Effector memory CD8-positive, alpha-beta T cell (primary cell): Measurements from ENCODE around the gene ACER1.

Experiments used
- ATAC-seq: fragments of 150-1000 bp; cut with Tn5 transposase; replicated peaks from 2 replicates; pipeline ENCODE4 v1.10.0; 2021; ENCODE audit warnings: mild to moderate bottlenecking, moderate library complexity
- DNase-seq, 3 experiments: peaks; one replicate each; pipeline ENCODE4 v3.0.0; 2021
- H3K27ac Mint-ChIP-seq, 2 donors: one replicate each; pipeline ENCODE4 v1.8.0; 2022; ENCODE audit warnings: mild to moderate bottlenecking in 2 of 2, mixed read lengths in 2 of 2, moderate library complexity in 2 of 2
- H3K27me3 Mint-ChIP-seq, 2 donors: one replicate each; pipeline ENCODE4 v1.8.0; 2022; ENCODE audit warnings: mixed read lengths in 2 of 2
- H3K36me3 Mint-ChIP-seq: one replicate; pipeline ENCODE4 v1.8.0; 2022; ENCODE audit warnings: mild to moderate bottlenecking, moderate library complexity, mixed read lengths; ENCODE audit not compliant: insufficient read depth
- H3K4me1 Mint-ChIP-seq, 2 donors: one replicate each; pipeline ENCODE4 v1.8.0; 2022; ENCODE audit warnings: low read depth in 2 of 2, mixed read lengths in 2 of 2
- H3K4me3 Mint-ChIP-seq, 2 donors: one replicate each; pipeline ENCODE4 v1.8.0; 2022; ENCODE audit warnings: mild to moderate bottlenecking in 2 of 2, mixed read lengths in 2 of 2, moderate library complexity in 2 of 2
- H3K9me3 Mint-ChIP-seq, 2 donors: one replicate each; pipeline ENCODE4 v1.8.0; 2022; ENCODE audit warnings: mixed read lengths in 2 of 2
- total RNA-seq, 9 experiments: gene quantifications; one replicate each; lab custom pipeline; 2026; lab: John Stamatoyannopoulos, UW

Gene ACER1, protein sequence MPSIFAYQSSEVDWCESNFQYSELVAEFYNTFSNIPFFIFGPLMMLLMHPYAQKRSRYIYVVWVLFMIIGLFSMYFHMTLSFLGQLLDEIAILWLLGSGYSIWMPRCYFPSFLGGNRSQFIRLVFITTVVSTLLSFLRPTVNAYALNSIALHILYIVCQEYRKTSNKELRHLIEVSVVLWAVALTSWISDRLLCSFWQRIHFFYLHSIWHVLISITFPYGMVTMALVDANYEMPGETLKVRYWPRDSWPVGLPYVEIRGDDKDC
- 0 to 1.9 (median 0.28) reads per million in 9 experiments for total RNA-seq

DNA sequence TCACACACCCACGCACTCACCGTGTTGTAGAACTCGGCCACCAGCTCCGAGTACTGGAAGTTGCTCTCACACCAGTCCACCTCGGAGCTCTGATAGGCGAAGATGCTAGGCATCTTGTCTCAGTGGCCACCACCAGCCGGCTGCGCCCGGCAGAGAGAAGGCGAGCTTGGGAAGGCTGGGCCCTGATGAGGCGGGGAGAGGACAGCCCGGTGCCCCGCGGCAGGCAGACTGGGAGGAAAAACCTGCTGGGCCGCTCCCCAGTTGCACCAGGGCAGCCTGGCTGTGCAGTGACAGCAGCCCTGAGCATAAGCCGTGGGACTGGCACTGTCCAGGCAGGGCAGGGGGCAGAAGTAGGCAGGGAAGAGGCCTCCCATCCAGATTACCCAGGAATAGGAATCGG is at the start of gene ACER1:
TSS of gene ACER1 (minus strand) at position 174 of the 400 bp plus-strand sequence. CDS start at position 113, 61 bp downstream.
- H3K9me3 Mint-ChIP-seq, result no peaks in the 10 kb centered on the region
- no peak for ATAC-seq
- no peak for DNase-seq

DNA sequence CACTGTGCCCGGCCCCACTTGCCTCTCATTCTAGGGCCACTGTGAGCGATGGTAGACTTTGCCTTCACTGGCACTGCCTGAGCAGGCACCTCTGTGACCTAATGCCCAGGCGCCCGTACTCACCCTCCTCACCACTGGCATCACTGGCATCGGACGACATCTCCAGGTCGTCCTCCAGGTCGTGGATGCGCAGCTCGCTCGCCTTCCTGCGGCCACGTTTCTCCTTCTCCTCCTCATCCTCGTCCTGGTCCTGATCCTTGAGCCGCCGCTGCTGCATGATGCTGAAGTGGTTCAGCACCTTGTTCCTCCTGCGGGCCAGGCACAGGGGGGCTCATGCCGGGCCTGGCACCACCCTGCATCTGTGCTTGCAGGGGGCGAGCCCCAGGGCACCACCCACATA is 49.8 kb upstream of the ACER1 start:
- Mint-ChIP-seq H3K4me1 (peaks cover 0 to under 1% of the 10 kb centered on the region in 2 donors), H3K4me3 (no peak overlapping the region), H3K36me3 (peaks cover 94% of the 10 kb centered on the region), H3K27ac (no peak overlapping the region), H3K9me3 (no peaks in the 10 kb centered on the region), H3K27me3 (no peaks in the 10 kb centered on the region)
- no peak for ATAC-seq
- no peak for DNase-seq

More for the DNA sequence above, at the start of gene ACER1:
- Mint-ChIP-seq H3K4me1 (no peaks in the 10 kb centered on the region), H3K4me3 (no peak within 1 kb of the TSS), H3K27ac (no peak within 1 kb of the TSS), H3K36me3 (no peaks in the 10 kb centered on the region), H3K27me3 (no peaks in the 10 kb centered on the region)

DNA sequence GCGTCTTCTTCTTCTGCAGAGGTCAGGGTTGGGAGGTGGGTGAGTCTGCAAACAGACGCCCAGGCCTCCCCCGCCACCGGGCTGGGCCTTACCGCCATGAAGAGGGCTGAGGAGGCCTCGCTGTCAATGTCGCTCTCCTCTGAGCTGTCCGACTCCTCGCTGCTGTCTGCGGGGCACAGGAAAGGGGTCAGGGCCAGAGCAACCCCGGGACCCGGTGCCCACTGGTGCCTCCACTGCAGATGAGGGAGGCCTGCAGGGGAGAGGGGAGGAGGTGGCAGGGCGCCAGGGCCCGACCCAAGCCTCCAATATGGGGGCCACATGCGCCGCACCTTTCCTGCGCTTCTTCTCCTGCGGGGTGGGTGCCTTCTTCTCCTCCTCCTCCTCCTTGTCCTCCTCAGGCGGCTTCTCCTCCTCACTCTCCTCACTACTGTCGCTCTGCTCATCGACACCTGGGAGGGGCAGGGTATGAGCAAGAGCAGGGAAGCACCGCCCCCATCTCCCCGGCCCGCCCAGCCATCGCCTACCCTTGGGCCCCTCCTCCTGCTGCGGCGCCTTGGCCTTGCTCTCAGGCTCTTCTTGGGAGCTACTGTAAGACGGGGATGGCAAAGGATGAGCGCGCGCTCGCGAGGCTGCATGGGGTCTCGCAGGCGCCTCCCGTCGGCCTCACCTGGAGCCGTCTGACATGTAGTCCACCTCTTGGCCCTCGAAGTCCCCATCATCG is 47.8 kb upstream of the ACER1 start:
- ATAC-seq, result no peak
- peaks cover 78% of the 10 kb centered on the region for H3K36me3 Mint-ChIP-seq

DNA sequence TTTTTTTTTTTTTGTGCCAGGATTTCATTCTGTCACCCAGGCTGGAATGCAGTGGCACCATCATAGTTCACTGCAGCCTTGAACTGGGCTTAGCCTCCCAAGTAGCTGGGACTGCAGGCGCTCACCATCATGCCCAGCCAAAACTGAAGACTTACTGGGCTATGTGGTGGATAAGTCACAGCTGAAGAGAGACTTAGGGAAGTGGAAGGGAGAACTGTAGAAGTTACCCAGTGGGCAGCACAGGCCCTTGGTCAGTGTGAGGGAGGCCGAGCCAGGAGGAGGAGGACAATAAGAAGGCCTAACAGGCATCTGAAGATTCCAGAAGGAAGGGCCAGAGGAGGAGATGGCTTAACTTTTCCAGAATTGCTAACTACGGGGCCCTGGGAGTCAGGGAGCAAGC is 46.3 kb upstream of the ACER1 start:
- Mint-ChIP-seq H3K27me3 (no peaks in the 10 kb centered on the region), H3K36me3 (peaks cover 72% of the 10 kb centered on the region), H3K9me3 (no peaks in the 10 kb centered on the region), H3K27ac (no peak overlapping the region), H3K4me3 (no peak overlapping the region), H3K4me1 (no peaks in the 10 kb centered on the region)
- DNase-seq (no peak), ATAC-seq (no peak)

More for the DNA sequence above, 47.8 kb upstream of the ACER1 start:
- H3K4me3 Mint-ChIP-seq, result no peak overlapping the region
- H3K27me3 Mint-ChIP-seq, result no peaks in the 10 kb centered on the region
- no peak for DNase-seq
- no peaks in the 10 kb centered on the region for H3K9me3 Mint-ChIP-seq
- H3K27ac Mint-ChIP-seq, result peak overlapping the region in 1 of 2 donors; percentile 80
- no peaks in the 10 kb centered on the region for H3K4me1 Mint-ChIP-seq

DNA sequence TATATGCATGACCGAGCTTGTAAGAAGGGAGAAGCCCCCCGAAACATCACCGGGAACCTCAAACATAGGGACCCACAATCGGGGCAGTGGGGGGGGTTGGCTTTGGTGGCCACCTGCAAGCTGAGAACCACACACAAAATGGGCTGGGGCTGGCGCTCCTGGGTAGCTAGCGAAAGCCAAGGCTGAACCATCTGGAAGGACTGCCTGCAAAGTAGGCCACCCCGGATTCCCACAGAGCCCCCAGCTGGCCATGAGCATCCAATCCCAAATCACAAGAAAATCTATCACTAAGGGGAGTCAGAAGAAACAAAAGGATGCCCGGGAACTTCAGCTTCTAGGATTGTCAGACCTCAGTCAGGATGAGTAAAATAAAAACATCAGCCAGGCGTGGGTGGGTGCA is 45.1 kb upstream of the ACER1 start:
- no peak for ATAC-seq
- DNase-seq, result no peak
- no peaks in the 10 kb centered on the region for H3K27me3 Mint-ChIP-seq

DNA sequence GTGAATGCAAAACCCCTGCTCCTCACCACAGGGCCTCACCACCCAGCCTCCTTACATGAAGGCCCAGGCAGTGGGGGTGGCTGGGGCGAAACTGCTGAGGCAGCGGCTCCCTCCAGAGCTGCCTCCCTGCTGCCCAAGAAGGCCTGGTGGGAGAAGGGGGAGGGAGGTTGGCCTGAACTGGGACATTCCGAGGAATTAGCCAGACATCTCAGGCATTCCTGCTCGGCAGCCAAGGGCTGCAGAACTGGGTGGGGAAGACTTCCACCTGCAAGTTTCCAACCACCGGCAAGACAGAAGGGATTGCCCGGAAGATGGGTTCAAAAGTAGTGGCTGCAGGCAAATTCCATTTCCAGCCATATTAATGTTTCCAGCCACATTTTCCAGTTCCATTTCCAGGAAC is 44.6 kb upstream of the ACER1 start:
- no peak for ATAC-seq
- Mint-ChIP-seq H3K4me1 (peaks cover 4 to 6% of the 10 kb centered on the region in 2 donors), H3K9me3 (no peaks in the 10 kb centered on the region), H3K27ac (peak overlapping the region in 1 of 2 donors; percentile 77), H3K27me3 (no peaks in the 10 kb centered on the region), H3K36me3 (peaks cover 66% of the 10 kb centered on the region), H3K4me3 (no peak overlapping the region)
- no peak for DNase-seq

More for the DNA sequence above, 45.1 kb upstream of the ACER1 start:
- Mint-ChIP-seq H3K9me3 (no peaks in the 10 kb centered on the region), H3K27ac (peak overlapping the region in 1 of 2 donors; percentile 77), H3K36me3 (peaks cover 67% of the 10 kb centered on the region), H3K4me3 (no peak overlapping the region), H3K4me1 (peaks cover 4% of the 10 kb centered on the region in 2 donors)

DNA sequence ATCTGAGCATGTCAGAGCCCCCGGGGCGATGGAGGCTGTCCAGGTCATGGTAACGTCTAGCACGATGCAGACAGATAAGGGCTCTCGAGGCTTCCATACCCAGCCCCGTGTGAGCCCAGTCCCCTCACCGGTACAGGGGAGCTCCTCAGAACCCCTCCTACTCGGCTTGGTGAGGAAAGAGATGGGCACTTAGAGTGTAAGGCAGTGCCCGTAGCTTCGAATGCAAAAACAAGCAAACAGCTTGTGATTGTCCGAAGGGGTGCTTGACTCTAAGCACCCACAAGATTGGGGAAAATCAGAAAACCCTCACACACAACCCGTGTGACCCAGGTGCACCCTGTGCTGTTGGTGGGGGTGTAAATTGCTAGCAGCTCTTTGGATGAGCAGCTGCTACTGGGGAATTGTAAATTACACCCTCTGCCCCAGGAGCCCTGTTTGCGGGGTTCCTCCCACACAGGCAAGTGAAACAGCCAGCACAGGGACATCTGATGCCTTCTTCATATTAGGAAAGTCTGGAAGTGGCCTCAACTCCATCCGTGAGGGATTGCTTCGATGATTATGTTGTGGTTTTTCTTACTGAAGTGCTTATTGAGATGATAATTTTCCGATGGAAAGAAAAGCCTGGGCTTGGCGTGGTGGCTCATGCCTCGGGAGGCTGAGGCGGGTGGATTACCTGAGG is 43.2 kb upstream of the ACER1 start:
- Mint-ChIP-seq H3K27ac (peak overlapping the region in 1 of 2 donors; percentile 26), H3K4me1 (peaks cover 8 to 10% of the 10 kb centered on the region in 2 donors), H3K36me3 (peaks cover 63% of the 10 kb centered on the region), H3K4me3 (no peak overlapping the region), H3K9me3 (no peaks in the 10 kb centered on the region), H3K27me3 (no peaks in the 10 kb centered on the region)
- no peak for DNase-seq
- ATAC-seq, result no peak

DNA sequence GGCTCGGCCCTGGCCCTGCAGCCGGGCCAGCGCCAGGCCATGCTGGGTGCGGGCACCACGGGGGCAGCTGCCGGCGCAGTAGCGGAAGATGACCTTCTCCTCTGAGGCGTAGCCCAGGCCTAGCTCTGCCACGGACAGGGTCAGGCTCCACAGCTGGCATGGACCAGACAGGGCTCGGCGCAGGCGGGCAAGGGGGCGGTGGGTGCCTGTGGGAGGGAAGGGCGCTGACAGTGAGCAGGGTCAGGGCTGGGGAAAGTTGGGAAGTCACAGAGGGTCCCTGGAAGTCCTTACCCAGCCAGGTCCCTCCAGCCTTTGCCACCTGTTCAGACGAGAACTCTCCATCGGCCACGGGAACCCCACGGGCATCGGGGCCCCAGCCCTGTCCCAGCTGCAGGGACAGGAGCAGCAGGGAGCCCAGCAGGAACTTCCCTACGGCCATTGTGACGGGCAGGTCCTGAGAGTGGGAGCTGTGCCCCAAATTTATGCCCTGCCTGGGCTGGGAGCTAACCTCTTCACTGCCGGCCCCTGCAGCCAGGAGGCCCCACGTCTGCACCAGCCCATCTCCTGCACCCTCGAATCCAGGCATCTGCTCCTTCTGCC is 42.1 kb upstream of the ACER1 start, which contains the start of gene PSPN:
TSS of gene PSPN (minus strand) at position 523 of the 600 bp plus-strand sequence. CDS start at position 439, 84 bp downstream.
- Mint-ChIP-seq H3K9me3 (no peaks in the 10 kb centered on the region), H3K27ac (peak within 1 kb of the TSS in 1 of 2 donors; percentile 26), H3K27me3 (no peaks in the 10 kb centered on the region), H3K4me1 (peaks cover 10% of the 10 kb centered on the region in 2 donors), H3K36me3 (peaks cover 51% of the 10 kb centered on the region), H3K4me3 (peak within 1 kb of the TSS in 1 of 2 donors; percentile 19)
- no peak for ATAC-seq
- no peak for DNase-seq

DNA sequence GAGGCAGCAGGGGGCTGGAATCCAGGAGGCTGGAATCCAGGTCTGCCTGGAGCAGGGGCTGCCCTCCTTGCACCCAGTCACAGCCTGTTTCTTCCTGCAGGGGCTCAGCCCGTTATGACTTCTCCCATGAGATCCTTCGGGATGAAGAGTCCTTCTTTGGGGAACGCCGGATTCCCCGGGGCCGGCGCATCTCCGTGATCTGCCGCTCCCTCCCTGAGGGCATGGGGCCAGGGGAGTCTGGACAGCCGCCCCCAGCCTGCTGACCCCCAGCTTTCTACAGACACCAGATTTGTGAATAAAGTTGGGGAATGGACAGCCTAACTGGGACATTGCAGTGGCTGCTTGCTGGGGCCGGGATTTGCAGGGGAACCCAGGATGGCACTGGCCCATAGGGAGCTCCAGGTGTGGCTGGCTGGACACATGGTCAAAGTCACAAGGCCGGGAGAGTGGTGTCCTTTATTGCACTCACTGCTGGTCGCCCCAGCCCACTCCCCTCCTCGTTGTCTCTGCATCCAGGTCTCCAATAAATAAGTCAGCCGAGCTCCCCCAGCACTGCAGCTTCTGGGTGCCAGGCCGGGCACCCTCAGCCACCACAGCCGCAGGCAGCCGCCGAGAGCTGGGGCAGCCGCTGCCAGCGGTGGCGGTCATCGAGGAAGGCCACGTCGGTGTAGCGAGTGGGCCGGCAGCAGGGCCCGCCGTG is 41.4 kb upstream of the ACER1 start:
- no peak overlapping the region for H3K27ac Mint-ChIP-seq
- H3K4me1 Mint-ChIP-seq, result peaks cover 10 to 11% of the 10 kb centered on the region in 2 donors
- H3K4me3 Mint-ChIP-seq, result peak overlapping the region in 1 of 2 donors; percentile 19
- H3K36me3 Mint-ChIP-seq, result peaks cover 45% of the 10 kb centered on the region
- ATAC-seq, result no peak
- H3K9me3 Mint-ChIP-seq, result no peaks in the 10 kb centered on the region
- H3K27me3 Mint-ChIP-seq, result no peaks in the 10 kb centered on the region
- DNase-seq, result no peak

DNA sequence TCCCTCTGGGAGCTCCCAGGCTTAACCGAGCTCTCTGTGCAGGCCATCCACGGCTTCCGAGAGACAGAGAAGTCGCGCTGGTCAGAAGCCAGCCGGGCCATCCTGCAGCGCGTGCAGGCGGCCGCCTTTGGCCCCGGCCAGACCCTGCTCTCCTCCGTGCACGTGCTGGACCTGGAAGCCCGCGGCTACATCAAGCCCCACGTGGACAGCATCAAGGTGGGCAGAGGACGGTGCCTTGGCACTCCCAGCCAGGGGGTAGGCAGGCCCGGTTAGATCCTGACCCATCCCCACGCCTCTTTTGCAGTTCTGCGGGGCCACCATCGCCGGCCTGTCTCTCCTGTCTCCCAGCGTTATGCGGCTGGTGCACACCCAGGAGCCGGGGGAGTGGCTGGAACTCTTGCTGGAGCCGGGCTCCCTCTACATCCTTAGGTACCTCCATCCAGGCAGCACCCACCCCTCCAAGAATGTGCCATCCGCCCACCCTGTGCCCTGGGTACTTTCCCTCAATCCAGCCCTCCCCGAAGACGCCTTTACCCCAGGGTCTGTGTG is 40.8 kb upstream of the ACER1 start:
- DNase-seq, result no peak
- H3K36me3 Mint-ChIP-seq, result peaks cover 39% of the 10 kb centered on the region
- H3K27ac Mint-ChIP-seq, result peak overlapping the region in 1 of 2 donors; percentile 88
- H3K9me3 Mint-ChIP-seq, result no peaks in the 10 kb centered on the region
- peaks cover 10 to 13% of the 10 kb centered on the region in 2 donors for H3K4me1 Mint-ChIP-seq
- H3K27me3 Mint-ChIP-seq, result no peaks in the 10 kb centered on the region
- no peak for ATAC-seq
- peak overlapping the region; percentile 93 to 94 for H3K4me3 Mint-ChIP-seq

DNA sequence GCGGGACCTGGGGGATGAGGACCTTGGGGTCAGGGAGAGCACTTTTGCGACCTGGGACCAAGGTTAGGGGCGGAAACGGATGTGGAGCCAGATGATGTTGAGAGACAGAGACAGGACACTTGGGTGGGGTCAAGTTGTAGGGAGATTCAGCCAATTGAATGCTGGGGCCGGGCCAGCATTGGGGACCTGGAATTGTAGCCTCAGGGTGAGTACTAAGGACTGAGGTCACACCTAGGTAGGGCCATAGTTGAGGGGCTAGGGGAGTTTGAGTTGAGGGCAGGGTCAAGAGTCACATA is 40.3 kb upstream of the ACER1 start:
- DNase-seq (no peak), ATAC-seq (no peak)
- Mint-ChIP-seq H3K4me1 (peaks cover 10 to 13% of the 10 kb centered on the region in 2 donors), H3K36me3 (peaks cover 34% of the 10 kb centered on the region), H3K27ac (peak overlapping the region in 1 of 2 donors; percentile 88), H3K4me3 (peak overlapping the region; percentile 93 to 94), H3K27me3 (no peaks in the 10 kb centered on the region), H3K9me3 (no peaks in the 10 kb centered on the region)

DNA sequence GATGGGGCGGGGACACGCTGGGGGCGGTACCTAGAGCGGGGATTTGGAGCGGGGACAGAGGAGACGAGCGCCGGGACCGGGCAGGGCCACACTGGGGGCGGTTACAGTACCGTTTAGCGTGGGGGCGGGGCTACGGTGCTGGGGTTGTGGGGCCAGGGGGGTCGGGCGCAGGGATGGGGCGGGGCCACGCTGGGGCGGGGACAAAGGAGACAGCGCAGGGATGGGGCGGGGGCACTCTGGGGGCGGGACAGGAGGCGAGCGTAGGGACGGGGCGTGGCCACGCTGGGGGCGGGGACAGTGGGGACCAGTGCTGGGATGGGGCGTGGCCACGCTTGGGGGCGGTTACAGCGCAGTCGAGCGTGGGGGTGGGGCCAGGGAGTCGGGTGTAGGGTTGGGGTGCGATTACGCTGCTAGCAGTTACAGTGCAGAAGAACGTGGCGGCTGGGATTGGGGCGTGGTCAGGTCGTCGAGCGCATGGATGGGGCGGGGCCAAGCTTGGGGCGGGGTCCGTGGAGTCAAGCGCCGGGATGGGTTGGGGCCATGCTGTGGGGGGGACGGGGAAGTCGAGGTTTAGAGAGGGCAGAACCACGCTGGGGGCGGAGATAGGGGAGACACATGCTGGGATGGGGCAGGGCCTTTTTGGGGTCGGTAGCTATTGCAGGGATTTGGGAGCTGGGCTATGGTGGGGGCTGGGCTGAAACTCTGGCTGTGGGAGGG is 39.8 kb upstream of the ACER1 start:
- ATAC-seq, result peak; percentile 64
- Mint-ChIP-seq H3K4me3 (peak overlapping the region; percentile 93 to 94), H3K27me3 (no peaks in the 10 kb centered on the region), H3K27ac (peak overlapping the region; percentile 88 to 95), H3K36me3 (peaks cover 33% of the 10 kb centered on the region), H3K4me1 (peaks cover 10 to 13% of the 10 kb centered on the region in 2 donors), H3K9me3 (no peaks in the 10 kb centered on the region)
- DNase-seq, result peak; percentile 94 to 97 (median 96)
